Measurements from ENCODE around the gene GALNT18. TPM values are rescaled to one million over a fixed set of nuclear protein-coding genes. Genes with fewer than 3 reads are reported as not detected.

Gene GALNT18
- total RNA-seq, 1 donor from 2014 or later = 20.0 TPM

GRCh38 chr11:11270236-11270775 is 351.5 kb downstream of the GALNT18 start:
- no peak for DNase-seq (ENCODE audit: low spot score)

GRCh38 chr11:11268706-11269105 is 353.1 kb downstream of the GALNT18 start:
- DNase-seq (ENCODE audit: low spot score) = no peak

DNA sequence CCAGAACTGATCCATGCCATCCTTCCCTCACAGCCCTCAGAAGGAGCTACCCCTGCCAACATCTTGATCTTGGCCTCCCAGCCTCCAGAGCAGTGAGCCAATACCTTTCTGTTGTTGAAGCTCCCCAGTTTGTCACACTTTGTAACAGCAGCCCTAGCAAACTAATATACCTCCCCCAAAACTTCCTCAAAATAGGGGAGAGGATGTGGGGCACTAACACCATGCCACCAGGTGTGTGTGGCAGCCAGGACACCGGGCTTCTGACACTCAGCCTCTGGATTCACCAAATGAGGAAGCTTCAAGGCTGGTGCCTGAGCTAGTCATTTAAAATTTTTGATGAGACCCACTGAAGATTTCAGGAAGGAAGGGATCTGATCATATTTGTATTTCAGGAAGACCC is 353.7 kb downstream of the GALNT18 start:
- no peak for DNase-seq (ENCODE audit: low spot score)

- no peak for DNase-seq (ENCODE audit: low spot score)
Observed at GRCh38 chr11:11267312-11267711, 354.5 kb downstream of the GALNT18 start.

- peak; percentile 53 for DNase-seq (ENCODE audit: low spot score)
Observed at GRCh38 chr11:11265994-11266606, 355.7 kb downstream of the GALNT18 start.

DNA sequence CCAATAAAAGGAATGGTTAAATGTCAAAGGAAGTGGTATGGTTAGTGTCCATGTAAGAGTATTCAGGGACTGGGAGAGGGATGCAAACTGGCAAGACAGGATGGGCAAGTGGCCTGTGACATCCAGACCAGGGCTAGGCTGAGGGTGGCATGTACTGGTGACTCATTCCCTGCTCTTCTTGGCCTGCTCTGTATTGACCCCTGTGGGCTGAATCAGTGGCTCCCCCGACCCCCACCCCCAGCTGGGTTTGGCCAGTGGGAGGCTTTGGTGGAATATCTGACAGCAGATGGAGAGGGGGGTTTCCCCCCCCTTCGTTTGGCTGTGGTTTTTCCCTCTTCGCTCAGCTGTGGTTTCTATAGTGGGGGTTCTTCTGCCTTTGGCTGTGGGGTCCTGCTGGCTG is 356.5 kb downstream of the GALNT18 start:
- no peak for DNase-seq (ENCODE audit: low spot score)

GRCh38 chr11:11263238-11264005 is 358.4 kb downstream of the GALNT18 start:
- DNase-seq (ENCODE audit: low spot score) = no peak

DNA sequence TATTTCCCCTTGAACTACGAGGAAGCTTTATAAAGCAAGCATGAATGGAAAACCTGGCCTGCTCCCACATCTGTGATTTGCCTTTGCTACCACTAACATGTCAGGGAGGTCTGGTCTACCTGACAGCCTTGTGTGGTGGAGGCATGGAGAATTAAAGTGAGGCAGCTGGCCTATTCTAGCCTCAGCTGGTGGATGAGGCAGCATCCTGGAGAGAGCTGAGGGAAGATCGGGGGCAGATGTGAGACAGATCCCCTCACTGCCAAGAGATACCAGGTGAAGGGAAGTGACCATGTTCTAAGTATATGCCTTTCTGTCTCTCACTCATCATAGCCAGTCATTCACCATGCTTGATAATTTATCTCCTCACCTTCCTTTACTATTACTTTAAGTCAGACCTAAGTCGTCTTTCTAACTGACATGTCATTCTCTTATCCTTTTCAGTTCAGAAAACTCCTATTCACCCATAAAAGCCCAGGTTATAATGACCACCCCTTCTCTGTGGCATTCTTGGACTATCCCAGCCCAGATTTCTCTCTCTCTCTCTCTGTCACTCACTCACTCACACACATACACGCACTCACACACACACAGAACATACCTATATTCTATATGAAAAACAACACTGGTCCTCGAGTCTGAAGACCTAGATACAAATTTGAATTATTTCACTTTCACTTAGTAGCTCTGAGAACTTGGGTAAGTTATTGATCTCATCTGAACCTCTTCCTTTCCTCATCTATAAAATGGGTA is 359.5 kb downstream of the GALNT18 start:
- DNase-seq (ENCODE audit: low spot score) = no peak

- no peak for DNase-seq (ENCODE audit: low spot score)
Observed at GRCh38 chr11:11261629-11262028, 360.2 kb downstream of the GALNT18 start.

GRCh38 chr11:11260903-11261302 is 360.9 kb downstream of the GALNT18 start:
- DNase-seq (ENCODE audit: low spot score) = no peak

DNA sequence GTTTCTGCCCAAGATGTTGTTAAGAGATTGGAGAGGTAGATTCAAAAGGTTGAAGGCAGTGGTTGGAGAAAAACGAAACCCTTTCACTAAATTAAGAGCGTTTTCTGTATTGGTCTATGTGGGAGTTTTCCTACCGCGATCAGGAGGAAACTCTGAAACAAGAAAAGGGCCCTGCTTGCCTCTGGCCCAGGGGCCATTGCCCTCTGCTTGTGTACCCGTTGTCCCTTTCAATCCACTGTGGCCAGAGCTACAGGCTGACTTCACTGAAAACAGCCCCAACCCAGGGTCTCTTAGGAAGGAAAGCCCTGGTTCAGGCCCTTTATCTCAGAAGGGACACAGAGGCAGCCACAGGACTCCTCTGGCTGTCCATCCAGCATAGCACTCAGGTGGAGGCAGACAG is 367.8 kb downstream of the GALNT18 start:
- DNase-seq (ENCODE audit: low spot score) = no peak

- DNase-seq (ENCODE audit: low spot score) = no peak
Observed at GRCh38 chr11:11253497-11253896, 368.3 kb downstream of the GALNT18 start.

DNA sequence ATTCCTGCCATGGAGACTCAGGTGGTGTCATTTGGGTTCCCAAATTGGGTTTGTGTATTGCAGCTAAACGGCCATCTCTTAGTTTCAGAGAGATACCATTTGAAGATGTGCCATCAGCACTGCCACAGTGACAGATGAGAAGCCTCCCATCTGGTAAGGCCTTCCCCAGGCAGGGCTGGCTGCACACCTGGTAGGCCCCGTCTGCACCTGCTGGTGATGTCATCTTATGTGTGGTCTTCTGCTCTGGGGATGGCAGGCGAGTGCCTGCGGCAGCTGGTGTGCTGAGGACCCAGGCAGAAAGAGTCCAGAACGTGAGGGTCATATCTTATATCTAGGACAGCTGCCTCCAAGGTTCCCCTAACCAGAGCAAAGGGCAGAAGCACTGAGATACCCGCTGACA is 369.4 kb downstream of the GALNT18 start:
- no peak for DNase-seq (ENCODE audit: low spot score)

GRCh38 chr11:11251394-11251970 is 370.3 kb downstream of the GALNT18 start:
- DNase-seq (ENCODE audit: low spot score) = no peak

DNA sequence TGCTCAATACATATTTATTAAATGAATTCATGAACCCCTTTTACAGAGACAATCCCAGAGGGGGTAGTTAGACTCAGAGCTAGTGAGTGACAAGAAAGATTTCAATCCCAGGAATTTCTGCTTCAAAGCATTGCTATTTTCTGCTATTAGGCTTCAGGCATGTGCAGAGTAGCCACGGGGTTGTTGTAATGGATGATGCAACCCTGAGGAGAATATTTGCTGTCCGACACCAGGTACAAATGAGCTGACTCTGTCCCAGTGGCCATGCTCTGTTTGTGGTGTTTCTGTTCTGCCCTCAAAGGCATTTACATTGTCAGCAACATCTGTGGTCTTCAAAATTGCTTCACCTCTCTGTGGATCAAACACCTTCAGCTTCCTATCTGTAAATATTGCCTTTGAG is 371.3 kb downstream of the GALNT18 start:
- no peak for DNase-seq (ENCODE audit: low spot score)

DNA sequence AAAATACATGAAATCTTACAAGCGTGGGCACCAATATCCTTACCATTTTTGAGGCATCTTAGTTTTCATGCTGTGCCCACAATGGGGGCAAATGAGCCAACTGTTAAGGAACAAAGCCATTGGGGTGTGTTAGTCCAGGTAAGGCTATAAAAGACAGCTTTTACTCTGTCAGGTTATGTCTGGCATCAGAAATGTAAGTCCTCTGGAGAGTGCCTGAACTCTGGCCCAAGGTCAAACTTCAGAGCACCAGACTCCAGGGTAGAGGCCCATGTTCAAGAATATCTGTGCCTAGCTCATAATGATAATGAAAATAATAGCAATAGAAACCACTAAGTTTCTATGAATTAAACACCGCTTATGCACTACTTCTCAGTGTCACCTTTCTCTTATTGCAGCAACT is 374.2 kb downstream of the GALNT18 start:
- DNase-seq (ENCODE audit: low spot score) = no peak

- no peak for DNase-seq (ENCODE audit: low spot score)
Observed at GRCh38 chr11:11247086-11247485, 374.7 kb downstream of the GALNT18 start.

GRCh38 chr11:11246166-11246565 is 375.6 kb downstream of the GALNT18 start:
- no peak for DNase-seq (ENCODE audit: low spot score)

- no peak for DNase-seq (ENCODE audit: low spot score)
Observed at GRCh38 chr11:11245453-11245852, 376.4 kb downstream of the GALNT18 start.

GRCh38 chr11:11244470-11245080 is 377.2 kb downstream of the GALNT18 start:
- DNase-seq (ENCODE audit: low spot score) = no peak

GRCh38 chr11:11243590-11244469 is 378.0 kb downstream of the GALNT18 start:
- DNase-seq (ENCODE audit: low spot score) = no peak
